ENCODE measurements around the gene TEAD1. TPM values are rescaled to one million over a fixed set of nuclear protein-coding genes. Genes with fewer than 3 reads are reported as not detected.

The TEAD1 gene
- total and polyA plus RNA-seq, 4 donors, result 9.1 to 38.4 (median 10.7) TPM

GRCh38 chr11:12692229-12693075 is 18.2 kb downstream of the TEAD1 start:
- Histone ChIP-seq H3K27me3 (ENCODE audit: control insufficient read depth in 4 of 4, insufficient read depth in 4 of 4, low read length in 3 of 4) (no peaks in the 10 kb centered on the region), H3K4me1 (ENCODE audit: control insufficient read depth in 4 of 4, insufficient read depth in 4 of 4, low read length in 3 of 4) (peaks cover 17 to 57% (median 26%) of the 10 kb centered on the region in 4 donors), H3K27ac (ENCODE audit: low read depth in 1 of 2, low read length in 2 of 2) (peak overlapping the region; percentile 97 to 100), H3K9me3 (ENCODE audit: control insufficient read depth in 4 of 4, low read length in 3 of 4) (no peaks in the 10 kb centered on the region), H3K36me3 (ENCODE audit: control insufficient read depth in 4 of 4, insufficient read depth in 3 of 4, low read depth in 1 of 4, low read length in 3 of 4) (no peaks in the 10 kb centered on the region), H3K9ac (ENCODE audit: low read depth in 1 of 2, low read length in 2 of 2) (peak overlapping the region; percentile 86 to 96), H3K4me3 (ENCODE audit: low read depth in 1 of 3, low read length in 3 of 3) (peak overlapping the region in 2 of 3 donors; percentile 24 to 27)
- DNase-seq (ENCODE audit: low spot score), result peak; percentile 67
- TF ChIP-seq EGR1 (IDR thresholded peaks at IDR 0.05; ENCODE audit: low read depth in 2 of 2), result peak; percentile 50 to 66
- TF ChIP-seq GABPA (IDR thresholded peaks at IDR 0.05 in 1 of 2, conservative IDR thresholded peaks at IDR 0.05 in 1 of 2), result peak in 1 of 2 donors; percentile 55
- TF ChIP-seq MAX (IDR thresholded peaks at IDR 0.05), result peak; percentile 86
- peak; percentile 82 for TF ChIP-seq ZBTB33 (IDR thresholded peaks at IDR 0.05)
- peak; percentile 41 for TF ChIP-seq ATF3 (IDR thresholded peaks at IDR 0.05)
- peak; percentile 60 for TF ChIP-seq FOXA2 (IDR thresholded peaks at IDR 0.05)
- TF ChIP-seq SP1 (IDR thresholded peaks at IDR 0.05), result peak; percentile 94
- TF ChIP-seq REST (IDR thresholded peaks at IDR 0.05), result peak; percentile 89
- TF ChIP-seq HNF4A (conservative IDR thresholded peaks at IDR 0.05), result peak; percentile 96 to 97
- TF ChIP-seq HNF4G (IDR thresholded peaks at IDR 0.05), result peak; percentile 93
- TF ChIP-seq CTCF (IDR thresholded peaks at IDR 0.05; ENCODE audit: low read depth, low read length, missing input control), result no peak
- TF ChIP-seq RAD21 (IDR thresholded peaks at IDR 0.05), result peak; percentile 65 to 68
- TF ChIP-seq NR2F2 (IDR thresholded peaks at IDR 0.05), result peak; percentile 94
- peak; percentile 73 for TF ChIP-seq YY1 (IDR thresholded peaks at IDR 0.05)
- peak; percentile 62 for TF ChIP-seq TAF1 (conservative IDR thresholded peaks at IDR 0.05)
- TF ChIP-seq FOXA1 (IDR thresholded peaks at IDR 0.05), result peak; percentile 63
- peak; percentile 87 to 92 for TF ChIP-seq JUND (IDR thresholded peaks at IDR 0.05)
- TF ChIP-seq RXRA (IDR thresholded peaks at IDR 0.05), result peak; percentile 77 to 89
- WGBS, result 27% methylated on average over 14 of the region's 14 CpGs

All from liver (tissue), 9 donors.